ENCODE data around the gene LGR6.

DNA sequence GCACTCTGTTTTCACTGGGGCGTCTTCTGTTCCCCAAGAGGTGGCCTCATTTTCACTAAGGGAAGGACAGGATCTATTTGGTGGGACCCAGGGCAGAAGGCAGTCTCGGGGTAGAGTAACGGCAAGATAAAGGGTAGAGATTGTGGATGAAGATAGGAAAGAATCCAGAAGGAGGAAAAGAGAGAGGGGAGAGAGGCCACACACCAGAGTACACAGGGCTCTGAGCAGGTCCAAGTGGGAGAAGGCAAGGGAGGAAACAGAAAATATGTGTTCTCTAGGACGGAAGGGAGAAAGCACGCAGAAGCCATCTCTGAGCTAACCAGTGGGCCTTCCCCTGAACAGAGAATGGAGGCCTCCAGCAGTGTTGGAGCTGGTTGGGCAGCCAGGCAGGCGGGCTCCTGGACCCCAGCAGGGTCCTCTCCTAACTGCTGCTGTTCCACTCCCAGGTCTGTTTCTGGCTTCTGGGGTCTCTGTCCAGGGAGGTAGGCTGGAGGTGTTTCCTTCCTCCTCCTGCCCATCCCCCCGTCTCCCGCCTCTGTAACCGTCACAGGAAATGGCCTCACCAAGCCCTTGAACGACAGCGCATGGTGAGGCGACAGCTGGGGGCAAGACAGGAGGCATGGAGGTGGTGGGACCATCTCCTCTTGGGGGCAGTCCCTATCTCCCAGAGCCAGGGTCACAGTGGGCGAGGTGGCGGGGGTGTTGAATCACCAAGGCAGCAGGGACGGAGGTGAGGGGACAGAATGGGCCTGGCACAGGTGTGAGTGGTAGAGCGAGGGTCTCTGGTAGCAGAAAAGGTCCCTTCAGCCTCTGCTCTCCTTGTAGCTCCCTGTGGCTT, 33.8 kb upstream of the LGR6 start:
- TF ChIP-seq, protein P1, sequence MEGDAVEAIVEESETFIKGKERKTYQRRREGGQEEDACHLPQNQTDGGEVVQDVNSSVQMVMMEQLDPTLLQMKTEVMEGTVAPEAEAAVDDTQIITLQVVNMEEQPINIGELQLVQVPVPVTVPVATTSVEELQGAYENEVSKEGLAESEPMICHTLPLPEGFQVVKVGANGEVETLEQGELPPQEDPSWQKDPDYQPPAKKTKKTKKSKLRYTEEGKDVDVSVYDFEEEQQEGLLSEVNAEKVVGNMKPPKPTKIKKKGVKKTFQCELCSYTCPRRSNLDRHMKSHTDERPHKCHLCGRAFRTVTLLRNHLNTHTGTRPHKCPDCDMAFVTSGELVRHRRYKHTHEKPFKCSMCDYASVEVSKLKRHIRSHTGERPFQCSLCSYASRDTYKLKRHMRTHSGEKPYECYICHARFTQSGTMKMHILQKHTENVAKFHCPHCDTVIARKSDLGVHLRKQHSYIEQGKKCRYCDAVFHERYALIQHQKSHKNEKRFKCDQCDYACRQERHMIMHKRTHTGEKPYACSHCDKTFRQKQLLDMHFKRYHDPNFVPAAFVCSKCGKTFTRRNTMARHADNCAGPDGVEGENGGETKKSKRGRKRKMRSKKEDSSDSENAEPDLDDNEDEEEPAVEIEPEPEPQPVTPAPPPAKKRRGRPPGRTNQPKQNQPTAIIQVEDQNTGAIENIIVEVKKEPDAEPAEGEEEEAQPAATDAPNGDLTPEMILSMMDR (IDR thresholded peaks at IDR 0.05): no peak
- TF ChIP-seq POLR2A (IDR thresholded peaks at IDR 0.05): no peak

Measured in right lobe of liver (tissue), 4 donors.